Omental fat pad (tissue), 4 donors: ENCODE measurements around the gene EPB41L1. TPM values are rescaled to one million over a fixed set of nuclear protein-coding genes. Genes with fewer than 3 reads are reported as not detected.

Experiments
- ATAC-seq: fragments of 150-250 bp; one replicate; pipeline ENCODE4 v1.9.1; 2016; ENCODE audit warnings: mild to moderate bottlenecking, moderate library complexity; ENCODE audit not compliant: low FRiP score
- DNase-seq: peaks from one replicate; pipeline ENCODE4 v3.0.0-alpha.2; 2019; ENCODE audit warnings: low spot score
- total RNA-seq, 4 donors: library from RNA; depleted of rRNA; stranded (reverse); fragments of >200 nt; gene quantifications; one replicate each; pipeline ENCODE4 v1.1.0, GENCODE V29; 2016
- TF ChIP-seq, protein P1 (sequence below), 3 donors: fragments of 450-650 bp; IDR thresholded peaks; one replicate each; pipeline ENCODE4 v1.5.1; 2016 to 2017; ENCODE audit warnings: antibody characterized with exemption in 3 of 3, mild to moderate bottlenecking in 3 of 3, moderate library complexity in 2 of 3

The EPB41L1 gene
- total RNA-seq, 4 donors from 2014 or later, result 27.4 to 55.5 (median 46.0) TPM

DNA sequence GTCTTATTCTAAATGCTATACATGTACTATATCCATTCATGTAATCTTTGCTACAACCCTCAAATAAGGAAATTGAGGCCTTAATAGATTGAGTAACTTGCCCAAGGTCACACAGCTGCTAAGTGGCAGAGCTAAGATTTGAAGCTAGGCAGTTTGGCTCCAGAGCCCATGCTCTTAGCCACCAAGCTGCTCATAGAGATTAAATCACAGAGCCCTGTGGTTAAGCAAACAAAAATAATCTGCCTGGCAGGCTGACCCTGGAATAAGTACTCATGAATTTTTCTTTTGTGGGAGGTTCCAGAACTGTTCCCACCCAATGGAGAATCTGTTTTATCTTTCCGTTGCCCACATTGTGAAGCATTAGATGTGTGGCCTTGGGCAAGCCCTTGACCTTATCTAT is 89.2 kb downstream of the EPB41L1 start:
- TF ChIP-seq, protein P1, sequence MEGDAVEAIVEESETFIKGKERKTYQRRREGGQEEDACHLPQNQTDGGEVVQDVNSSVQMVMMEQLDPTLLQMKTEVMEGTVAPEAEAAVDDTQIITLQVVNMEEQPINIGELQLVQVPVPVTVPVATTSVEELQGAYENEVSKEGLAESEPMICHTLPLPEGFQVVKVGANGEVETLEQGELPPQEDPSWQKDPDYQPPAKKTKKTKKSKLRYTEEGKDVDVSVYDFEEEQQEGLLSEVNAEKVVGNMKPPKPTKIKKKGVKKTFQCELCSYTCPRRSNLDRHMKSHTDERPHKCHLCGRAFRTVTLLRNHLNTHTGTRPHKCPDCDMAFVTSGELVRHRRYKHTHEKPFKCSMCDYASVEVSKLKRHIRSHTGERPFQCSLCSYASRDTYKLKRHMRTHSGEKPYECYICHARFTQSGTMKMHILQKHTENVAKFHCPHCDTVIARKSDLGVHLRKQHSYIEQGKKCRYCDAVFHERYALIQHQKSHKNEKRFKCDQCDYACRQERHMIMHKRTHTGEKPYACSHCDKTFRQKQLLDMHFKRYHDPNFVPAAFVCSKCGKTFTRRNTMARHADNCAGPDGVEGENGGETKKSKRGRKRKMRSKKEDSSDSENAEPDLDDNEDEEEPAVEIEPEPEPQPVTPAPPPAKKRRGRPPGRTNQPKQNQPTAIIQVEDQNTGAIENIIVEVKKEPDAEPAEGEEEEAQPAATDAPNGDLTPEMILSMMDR (IDR thresholded peaks at IDR 0.05), result no peak
- ATAC-seq (no peak), DNase-seq (no peak)

DNA sequence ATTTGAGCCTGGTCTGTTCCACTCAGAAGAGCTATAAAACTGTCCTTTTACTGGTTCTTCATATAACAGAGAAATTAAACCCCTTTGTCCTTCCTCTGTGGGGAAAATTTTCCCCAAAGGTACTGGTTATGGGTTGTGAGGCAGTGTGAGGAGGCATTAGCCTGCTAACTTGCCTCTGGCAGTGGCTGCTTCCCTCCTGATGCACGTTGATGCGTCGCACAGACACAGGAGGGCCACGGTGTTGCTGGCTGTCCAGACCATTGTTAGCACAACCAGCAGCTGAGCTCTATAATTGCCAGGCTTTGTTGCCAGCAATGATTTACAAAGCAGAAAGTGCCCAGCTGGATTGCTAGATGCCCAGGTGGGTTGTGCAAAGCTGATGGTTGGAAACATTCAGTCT is 91.9 kb downstream of the EPB41L1 start:
- ATAC-seq, result no peak
- TF ChIP-seq, protein P1 (IDR thresholded peaks at IDR 0.05), result no peak
- no peak for DNase-seq

DNA sequence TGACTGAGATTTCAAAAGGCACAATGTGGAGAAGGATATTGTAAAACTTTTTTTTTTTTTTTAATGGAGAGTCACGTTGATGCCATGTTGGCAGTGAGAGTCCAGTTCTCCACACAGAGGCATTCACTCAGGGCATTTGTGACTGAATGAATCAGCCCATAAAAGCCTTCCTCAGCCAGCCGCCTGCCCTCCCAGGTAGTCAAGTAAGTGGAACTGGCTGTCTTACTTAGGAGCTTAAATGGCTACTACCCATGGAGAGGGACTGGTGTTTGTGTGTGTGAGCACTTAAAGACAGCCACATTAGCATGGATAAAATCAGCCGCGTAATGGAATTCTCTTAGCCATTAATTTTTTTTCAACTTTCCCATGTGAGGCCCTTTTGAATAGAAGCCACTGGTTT is 94.3 kb downstream of the EPB41L1 start:
- DNase-seq (no peak), ATAC-seq (no peak)
- TF ChIP-seq, protein P1 (IDR thresholded peaks at IDR 0.05), result no peak

DNA sequence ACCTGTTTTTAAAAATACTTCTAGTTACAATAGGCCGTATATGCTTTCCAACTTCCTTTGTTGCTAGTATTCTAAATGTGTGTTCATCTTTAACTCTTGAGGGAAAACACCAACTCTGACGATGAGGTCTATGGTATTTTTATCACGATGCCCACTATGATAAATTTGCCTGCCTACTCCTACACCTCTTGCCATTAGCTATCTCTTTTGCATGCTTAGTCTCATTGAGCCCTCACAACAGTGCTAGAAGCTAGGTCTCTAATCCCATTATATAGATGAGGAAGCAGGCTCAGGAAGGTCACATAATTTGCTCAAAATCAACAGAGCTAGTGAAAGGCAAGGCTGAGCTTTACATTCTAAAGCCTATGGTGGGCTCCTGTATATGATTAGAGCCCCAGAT is 94.9 kb downstream of the EPB41L1 start:
- ATAC-seq, result no peak
- no peak for DNase-seq
- TF ChIP-seq, protein P1 (IDR thresholded peaks at IDR 0.05), result no peak

DNA sequence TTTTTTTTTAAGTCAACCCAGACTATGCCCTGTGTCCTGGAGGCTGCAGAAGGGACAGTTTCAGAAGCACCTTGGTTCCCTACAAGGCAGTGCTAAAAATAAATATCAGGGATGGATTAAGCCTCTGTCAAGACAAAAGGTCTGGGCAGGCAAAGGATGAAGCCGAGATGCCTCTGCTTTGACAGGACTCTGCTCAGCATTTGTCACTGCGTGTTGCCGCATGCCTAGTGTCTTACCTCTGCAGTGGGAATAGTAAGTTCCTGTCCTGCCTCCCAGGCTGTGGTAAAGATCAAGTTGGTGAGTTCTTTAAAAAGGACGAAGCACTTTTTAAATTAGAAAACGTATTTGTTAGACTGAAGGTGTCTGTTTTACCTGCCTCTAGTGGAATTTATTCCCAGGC is 96.9 kb downstream of the EPB41L1 start:
- DNase-seq, result no peak
- TF ChIP-seq, protein P1 (IDR thresholded peaks at IDR 0.05), result no peak
- ATAC-seq, result no peak

DNA sequence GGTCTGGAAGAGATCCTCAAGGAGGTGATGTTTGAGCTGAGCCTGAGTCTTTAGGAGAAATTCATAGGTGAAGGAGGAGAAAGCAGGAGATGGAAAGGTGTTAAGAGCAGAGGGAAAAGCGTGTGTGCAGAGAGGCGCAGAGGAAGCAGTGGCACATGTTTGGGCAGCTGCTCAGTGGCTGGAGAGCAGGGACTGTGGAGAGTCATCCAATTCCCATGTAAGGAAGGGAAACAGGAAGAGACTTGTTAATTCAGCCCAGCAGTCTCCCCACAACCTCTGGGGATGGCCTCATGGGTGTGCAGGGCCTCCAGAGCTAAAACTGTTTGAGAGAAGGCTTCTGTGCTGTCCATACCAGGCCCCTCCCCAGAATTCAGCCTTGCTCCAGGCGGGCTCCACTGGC is 98.0 kb downstream of the EPB41L1 start:
- DNase-seq (no peak), ATAC-seq (no peak)

DNA sequence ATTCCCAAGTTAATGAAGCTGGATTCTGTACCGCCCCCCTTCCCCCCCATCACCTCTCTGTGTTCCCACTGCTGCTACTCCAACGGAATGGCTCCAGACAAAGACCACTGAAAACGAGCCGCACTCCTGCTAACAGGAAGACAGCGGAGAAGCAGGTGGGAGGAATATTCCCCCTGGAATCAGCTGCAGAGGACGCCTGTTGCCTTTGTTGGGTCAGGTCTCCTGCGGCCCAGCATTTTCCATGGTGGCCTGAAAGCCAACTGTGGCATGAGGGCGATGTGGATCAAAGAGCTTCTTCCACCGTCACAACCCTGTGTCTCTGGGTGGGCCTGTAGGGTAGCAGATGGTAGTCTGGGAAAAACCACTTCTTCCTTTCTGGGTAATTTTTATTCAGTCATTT is 98.5 kb downstream of the EPB41L1 start:
- DNase-seq, result no peak
- TF ChIP-seq, protein P1 (IDR thresholded peaks at IDR 0.05), result no peak

More for the DNA sequence above, 98.0 kb downstream of the EPB41L1 start:
- TF ChIP-seq, protein P1 (IDR thresholded peaks at IDR 0.05), result no peak

More for the DNA sequence above, 98.5 kb downstream of the EPB41L1 start:
- no peak for ATAC-seq
